HG03066 (cell line): Measurements from ENCODE around the gene STPG1.

Experiments used
- ATAC-seq: cut with Tn5 transposase; IDR thresholded peaks from one replicate; pipeline ENCODE4 v1.9.1; 2021; ENCODE audit warnings: low read depth; ENCODE audit not compliant: unreplicated experiment

Gene STPG1

DNA sequence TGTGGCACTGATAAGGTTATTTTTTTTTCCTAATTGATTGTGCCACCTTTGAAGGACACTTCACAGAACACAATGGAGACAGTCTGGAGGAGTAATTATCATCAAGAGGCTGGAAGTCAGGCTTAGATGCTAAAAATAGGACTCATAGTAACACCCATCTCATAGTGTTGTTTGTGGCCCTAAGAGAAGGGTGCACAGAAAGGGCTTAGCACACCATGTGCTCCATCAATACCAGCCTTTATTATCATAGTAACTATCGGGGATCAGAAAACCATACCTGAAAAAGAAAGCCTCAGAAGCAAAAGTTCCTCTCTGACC, 13.9 kb upstream of the STPG1 start:
- no peak for ATAC-seq

DNA sequence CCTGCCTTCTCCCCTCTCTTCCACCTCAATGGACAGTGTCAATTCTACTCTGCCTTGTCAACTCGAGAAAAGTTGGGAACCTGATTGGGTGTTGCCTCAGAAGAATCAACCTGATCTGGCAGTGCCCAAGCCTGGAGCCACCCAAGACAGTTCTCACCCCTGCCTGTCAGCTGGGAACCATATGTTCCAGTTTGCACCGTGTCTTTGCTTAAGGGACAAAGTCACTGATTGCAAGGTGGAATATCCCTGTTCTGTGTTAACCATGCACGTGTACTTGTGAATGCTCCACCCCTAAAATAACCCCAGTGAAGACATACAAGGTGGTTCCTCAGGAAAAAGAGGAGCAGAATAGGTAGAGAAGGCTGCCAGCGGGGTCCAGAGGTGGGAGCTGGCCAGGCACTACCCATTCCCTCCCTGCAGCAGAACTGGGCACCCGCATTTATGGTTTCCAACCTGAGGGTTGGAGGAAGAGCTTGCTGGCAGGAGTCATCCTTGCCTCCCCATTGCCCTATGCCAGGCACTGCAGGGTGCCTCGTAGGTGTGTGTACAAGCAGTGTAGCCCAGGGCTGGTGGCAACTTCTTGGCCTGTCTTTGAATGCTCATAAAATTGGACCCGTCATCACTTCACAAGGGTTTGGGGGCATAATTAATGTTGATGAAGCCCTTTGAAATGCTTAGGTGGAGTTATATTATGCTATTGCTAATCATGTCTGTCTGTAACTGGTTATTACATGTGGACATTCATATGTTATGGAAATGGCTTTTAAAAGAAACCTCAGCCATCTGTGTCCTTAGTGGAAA, 13.4 kb upstream of the STPG1 start:
- ATAC-seq: no peak

DNA sequence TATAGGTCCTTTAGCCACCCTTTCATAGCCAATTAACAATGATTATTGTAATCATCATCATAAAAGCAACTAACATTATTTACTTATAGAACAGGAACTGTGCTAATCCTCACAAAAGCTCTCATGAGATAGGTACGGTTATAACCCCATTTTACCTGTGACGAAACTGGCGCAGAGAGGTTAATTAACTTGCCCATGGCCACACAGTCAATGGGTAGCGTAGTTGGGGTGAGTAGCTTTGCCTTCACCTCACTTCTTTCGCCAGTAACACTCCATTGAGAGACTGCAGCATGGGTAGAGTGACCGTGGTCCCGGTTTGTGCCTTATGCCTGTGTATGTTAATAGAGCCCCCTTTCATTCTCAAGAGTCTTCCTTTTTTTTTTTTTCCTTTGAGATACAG, 12.3 kb upstream of the STPG1 start:
- ATAC-seq: no peak

GRCh38 chr1:24425441-24425840, 11.9 kb upstream of the STPG1 start:
- ATAC-seq: no peak

DNA sequence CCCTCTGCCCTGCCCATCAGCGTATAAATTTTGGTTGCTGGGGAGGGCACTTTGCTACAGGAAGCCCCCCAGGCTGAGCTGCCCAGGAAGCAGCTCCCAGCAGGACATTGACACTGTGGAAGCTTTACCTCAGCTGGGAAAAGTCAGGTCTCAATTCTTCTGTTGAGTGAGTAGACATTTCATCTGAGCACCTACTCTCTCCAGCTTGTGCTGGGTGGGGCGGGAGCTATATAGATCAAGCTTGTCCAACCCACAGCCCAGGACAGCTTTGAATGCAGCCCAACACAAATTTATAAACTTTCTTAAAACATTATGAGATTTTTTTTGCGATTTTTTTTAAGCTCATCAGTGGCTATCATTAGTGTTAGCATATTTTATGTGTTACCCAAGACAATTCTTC, 11.4 kb upstream of the STPG1 start:
- no peak for ATAC-seq

- no peak for ATAC-seq
Measured at GRCh38 chr1:24424207-24424606, 10.6 kb upstream of the STPG1 start.

DNA sequence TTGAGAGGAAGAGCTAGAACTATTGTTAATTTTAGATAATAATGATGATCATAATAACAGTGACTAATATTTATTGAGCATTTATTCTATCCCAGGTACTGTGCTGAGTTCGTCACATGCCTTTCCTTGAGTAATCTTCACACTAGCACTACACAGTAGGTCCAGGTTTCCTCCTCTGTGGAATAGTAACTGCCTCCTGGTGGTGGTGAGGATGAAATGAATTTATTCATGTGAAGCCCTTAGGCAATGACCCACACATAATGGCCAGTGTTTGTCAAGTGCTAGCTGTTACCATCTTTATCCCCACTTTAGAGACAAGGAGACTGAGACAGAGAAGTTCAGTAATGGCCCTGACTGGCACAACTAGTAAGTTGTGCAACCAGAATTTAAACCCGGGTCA, 7.9 kb upstream of the STPG1 start:
- no peak for ATAC-seq

- ATAC-seq: no peak
Measured at GRCh38 chr1:24420547-24420946, 7.0 kb upstream of the STPG1 start.

- ATAC-seq: no peak
Measured at GRCh38 chr1:24418898-24419628, 5.5 kb upstream of the STPG1 start.

DNA sequence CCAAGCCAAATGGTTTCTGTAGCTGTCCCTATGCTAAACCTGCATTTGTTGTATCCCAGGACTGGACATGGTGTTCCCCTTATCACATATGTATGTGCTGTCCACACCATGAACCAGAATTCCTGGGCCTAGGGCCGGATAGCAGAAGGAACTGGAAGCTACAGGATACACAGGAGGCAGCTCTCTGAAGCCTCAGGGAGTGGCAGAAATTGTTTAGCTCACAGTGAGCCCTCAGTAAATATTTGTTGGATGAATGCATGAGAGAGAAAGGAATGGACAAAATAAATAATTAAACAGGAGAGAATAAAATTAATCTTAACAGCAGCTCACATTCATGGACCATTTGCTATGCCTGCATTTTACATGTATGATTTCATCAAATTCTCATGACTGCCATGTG, 4.1 kb upstream of the STPG1 start:
- no peak for ATAC-seq

- ATAC-seq: no peak
Measured at GRCh38 chr1:24416666-24417391, 3.2 kb upstream of the STPG1 start.

DNA sequence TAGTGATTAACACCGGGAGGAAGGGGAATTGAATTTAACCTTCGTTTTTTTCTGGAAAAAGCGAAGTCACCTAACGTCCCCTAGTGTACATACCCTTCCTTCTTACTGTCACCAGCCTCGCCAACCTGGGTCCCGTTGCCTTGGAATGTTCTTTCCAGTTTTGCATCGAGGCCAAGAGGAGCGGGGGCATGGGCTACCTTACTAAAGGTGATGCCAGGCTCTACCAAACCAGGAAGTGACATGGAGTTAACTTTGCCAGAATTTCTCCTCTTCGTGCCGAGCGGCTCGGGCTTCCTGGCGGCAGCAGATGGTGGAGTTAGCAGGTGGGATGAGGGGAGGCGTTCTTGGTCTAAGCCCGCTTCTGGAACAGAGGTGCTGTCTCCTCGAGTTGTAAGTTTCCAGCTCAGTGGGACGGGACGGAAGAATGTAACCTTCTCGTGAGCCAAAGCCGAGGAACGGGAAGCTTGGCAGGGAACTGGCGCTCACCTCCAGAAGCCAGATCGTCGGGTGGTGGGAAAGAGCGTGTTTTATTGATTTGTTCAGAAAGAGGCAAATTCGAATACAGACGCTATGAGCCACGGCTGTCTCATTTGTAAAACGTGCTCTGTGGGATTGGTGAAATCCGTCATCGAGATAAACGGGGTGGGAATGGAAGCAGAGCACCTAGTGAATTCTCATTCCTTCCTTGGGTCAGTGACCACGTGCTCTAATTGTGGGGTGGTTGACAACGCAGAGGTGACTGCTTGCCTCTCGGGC, 2.5 kb upstream of the STPG1 start:
- ATAC-seq: peak; percentile 4

- ATAC-seq: peak; percentile 94
Measured at GRCh38 chr1:24415334-24415909, 1.8 kb upstream of the STPG1 start, which contains the start of gene NIPAL3. Gene NIPAL3, plus strand, starts transcription at chr1:24415802. Its CDS starts 3,746 bp downstream, at chr1:24419548.

DNA sequence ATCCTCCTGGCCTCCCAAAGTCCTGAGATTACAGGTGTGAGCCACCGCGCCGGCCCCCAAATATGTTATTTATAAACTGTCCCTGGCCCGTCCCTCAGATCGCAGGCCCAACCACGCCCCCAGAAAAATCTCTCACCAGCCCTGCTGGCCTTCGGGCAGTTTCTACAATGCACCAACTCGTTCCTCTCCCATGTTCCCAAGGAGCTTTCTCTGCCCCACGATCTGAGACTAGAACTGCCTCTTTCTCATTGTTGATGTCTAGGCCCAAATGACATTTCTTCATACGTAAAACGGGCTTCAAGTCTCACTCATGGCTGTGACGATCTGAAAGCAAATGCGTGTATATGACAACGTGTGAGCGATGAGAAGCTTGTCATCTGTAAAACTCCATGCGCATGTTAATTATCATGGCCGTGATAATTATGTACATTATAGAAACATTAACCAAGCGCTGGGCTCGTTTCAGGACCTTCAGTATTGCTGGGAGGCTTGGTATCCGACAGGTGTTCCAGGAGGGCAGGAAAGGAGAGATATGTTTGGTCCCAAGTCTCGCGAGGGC, 1.3 kb upstream of the STPG1 start:
- ATAC-seq: no peak

DNA sequence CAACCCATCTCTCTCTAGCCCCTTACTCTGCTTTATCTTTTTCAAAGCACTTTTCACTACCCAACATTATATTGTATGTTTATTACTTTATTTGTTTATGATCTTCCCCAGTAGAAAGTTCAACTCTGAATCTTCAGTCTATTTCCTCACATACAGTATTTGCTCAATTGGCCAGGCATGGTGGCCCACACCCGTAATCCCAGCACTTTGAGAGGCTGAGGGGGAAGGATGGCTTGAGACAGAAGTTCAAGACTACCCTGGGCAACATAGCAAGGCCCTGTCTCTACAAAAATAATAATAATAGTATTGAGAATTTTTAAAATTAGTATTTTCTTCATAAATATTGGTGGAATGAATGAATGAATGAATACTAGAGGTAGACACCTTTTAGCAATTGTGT, 1.2 kb downstream of the STPG1 start:
- no peak for ATAC-seq

GRCh38 chr1:24411963-24412362, 1.6 kb downstream of the STPG1 start:
- no peak for ATAC-seq

DNA sequence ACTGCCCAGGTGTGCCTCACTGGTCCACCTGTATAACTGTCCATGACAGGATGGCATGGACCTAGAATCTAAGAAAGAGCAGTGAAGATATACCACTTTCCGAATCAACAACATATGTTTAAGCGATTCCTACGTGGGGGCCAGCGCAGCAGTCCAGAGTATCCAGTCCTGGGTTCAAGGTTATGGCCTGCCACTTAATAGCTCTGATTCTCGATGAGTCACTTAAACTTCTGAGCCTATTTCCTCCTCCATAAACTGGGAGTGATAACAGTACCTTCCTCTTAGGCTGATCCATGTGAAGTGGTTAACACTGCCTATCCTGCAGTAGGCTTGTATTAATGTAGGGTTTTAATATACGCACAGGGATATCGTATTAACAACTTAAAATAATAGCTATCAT, 2.8 kb downstream of the STPG1 start:
- no peak for ATAC-seq

- no peak for ATAC-seq
Measured at GRCh38 chr1:24409535-24409934, 4.0 kb downstream of the STPG1 start.

- no peak for ATAC-seq
Measured at GRCh38 chr1:24406788-24407187, 6.8 kb downstream of the STPG1 start.

DNA sequence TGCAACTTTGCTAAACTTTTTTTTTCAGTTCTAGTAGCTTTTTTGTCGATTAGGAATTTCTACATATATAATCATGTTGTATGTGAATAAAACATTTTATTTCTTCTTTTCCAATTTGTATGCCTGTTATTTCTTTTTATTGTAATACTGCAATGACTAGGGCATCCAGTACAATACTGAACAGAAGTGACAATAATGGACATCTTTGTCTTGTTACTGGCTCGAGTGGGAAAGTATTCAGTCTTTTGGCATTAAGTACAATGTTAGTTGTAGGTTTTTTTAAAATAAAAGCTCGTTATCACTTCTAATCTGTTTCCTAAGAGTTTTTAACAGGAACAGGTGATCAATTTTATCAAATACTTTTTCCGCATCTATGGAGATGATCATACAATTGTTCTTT, 9.8 kb downstream of the STPG1 start:
- no peak for ATAC-seq
